OCI-LY3 (cell line): ENCODE data around the gene CYSRT1.

Experiments
- CTCF ChIP-seq: fragments of 200-600, 300-600 bp; sonication (generic); IDR thresholded peaks from 2 replicates; pipeline ENCODE4 v1.5.1; 2014; ENCODE audit warnings: antibody characterized with exemption, low read length, low read depth
- EZH2phosphoT487 ChIP-seq: fragments of 200-600 bp; shearing (Covaris generic); IDR thresholded peaks from 2 replicates; pipeline ENCODE4 v1.6.1; 2018; ENCODE audit warnings: antibody characterized with exemption, mixed run types, low read depth

DNA sequence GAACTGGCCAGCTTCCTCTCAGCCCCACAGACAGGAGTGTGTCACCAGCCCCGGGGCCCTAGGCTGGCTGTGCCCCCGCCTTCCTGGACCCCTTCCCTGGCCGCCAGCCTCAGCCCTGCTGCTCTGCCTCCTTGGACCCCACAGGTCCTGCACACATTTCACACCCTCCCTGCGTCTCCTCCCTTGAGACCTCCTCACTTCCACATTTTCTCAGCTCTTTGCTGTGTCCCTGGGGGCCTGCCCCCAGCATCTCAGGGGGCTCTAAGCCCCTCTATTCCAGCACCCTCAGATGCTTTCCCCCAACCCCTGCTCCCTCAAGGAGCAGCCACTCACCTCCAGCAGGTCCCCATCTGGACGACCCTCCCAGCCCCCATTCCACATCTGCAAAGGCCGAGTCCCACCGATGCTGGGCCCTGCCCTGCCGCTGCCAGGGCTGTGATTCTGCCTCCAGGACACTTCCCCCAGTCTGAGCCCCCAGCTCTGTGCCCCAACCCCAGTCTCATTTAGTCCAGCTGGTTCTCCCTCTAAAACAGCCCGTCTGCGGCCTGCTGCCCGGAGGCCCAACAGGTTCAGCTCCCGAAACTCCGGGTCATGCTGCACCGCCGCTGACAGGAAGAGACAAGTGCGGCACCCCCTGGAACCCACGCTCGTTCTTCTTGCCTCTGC, 9.9 kb downstream of the CYSRT1 start:
- TF ChIP-seq CTCF (no peak), EZH2phosphoT487 (no peak)
